Forelimb muscle (tissue), 1 donor: ENCODE data around the gene SPTSSB. TPM values are rescaled to one million over a fixed set of nuclear protein-coding genes. Genes with fewer than 3 reads are reported as not detected.

Experiments
- polyA plus RNA-seq: library from polyadenylated mRNA; unstranded; fragments of 120-200 nt; gene quantifications from one replicate; pipeline ENCODE4 v1.2.1, GENCODE V29; 2013; ENCODE audit not compliant: insufficient read length

The SPTSSB gene
- polyA plus RNA-seq, 1 donor: 0.59 TPM

Other genes with a start within 250 kb of the SPTSSB start
- 38.0 TPM for gene NMD3, start 150.2 kb downstream of the SPTSSB start, polyA plus RNA-seq
- not detected for gene OTOL1, start 125.3 kb upstream of the SPTSSB start, polyA plus RNA-seq